Stimulated activated CD8-positive, alpha-beta memory T cell treated with anti-CD3 and anti-CD28 coated beads, Interleukin-12 subunit alpha, Interleukin-12 subunit beta, amount 100 ng/mL, for 24 hours (primary cell): Measurements from ENCODE around the gene HDAC6.

ENCODE experiments used
- DNase-seq: peaks from one replicate; pipeline ENCODE4 v3.0.0-alpha.2; 2020; ENCODE audit errors: extremely low read depth

Gene HDAC6

DNA sequence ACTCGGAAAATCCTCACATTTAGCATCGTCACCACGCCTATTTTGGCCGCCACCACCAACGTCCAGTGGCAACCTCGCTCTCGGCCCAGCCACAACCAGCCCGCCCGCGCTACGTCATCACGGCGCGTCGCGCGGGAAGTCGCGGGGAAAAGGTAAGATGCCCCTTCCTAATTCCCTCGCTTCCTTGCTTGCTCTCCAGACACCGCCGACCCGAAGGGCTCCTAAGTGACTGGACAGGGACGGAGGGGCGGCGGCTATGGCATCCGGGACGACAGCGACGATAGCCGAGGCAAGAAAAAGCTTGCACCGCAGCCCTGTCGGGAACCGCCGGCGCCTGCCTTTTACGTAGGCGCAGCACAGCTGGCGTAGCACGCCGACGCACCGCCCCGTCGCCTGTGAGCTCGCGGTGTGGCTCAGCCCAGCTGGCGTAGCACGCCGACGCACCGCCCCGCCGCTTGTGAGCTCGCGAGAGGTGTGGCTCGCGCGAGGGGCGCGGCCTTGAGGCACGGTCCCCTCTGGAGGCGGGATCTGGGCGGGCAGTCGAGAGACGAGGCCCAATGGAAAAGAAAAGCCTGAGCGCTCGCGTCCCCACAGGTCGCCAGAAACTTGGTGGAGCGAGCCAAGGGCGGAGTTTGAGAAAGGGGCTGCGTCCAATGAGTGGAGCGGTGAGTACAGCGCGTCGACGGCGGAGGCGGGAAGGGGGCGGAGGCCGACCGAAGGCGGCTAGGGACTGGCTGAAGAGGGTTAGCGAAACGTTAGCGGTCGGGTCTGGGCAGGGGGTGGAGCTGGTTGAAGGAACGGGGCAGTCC, at the start of gene HDAC6:
HDAC6 (plus strand) TSS at position 788 of the 809 bp plus-strand sequence. CDS start 626 bp downstream, outside the sequence.
- DNase-seq, result peak; percentile 85

DNA sequence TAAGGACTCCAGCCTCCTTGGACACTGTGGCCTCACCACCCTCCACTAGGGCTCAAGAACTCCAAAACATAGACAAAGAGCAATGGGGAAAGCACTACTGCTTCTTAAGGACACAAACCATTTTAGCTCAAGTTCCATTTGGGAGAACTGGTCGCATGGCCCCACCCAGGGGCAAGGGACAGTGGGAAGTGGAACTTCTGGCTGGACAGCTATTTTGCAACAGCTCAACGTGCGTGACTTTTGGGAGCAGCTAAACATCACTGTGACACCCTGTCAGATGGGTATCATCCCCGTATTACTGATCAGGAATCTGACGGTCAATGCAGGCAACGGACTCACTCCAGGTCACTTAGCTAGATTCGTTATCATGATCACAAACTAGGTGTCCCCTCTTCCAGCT, 49.4 kb upstream of the HDAC6 start:
- no peak for DNase-seq

DNA sequence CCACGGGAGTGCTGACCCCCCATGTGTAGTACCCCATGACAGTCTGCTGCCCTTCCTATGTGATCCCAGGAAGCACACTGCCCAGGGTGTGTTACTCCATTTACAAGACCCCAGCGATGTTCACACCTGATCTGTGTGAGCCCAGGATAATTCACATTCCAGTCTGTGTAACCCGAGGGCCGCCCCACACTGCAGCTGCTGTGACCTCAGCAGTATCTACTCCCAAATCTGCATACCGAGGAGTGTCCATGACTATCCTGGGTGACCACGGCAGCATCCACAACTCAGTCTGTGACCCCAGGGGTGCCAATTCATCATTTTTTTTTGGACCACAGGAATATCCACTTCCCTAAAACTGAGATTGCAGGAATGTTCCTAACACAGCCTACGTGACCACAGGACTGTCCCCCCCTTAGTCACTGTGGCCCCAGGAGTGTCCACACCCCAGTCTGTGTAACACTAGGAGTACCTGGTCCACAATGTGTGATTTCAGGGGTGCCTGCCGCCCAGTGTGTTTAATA, 48.1 kb upstream of the HDAC6 start:
- DNase-seq, result no peak

DNA sequence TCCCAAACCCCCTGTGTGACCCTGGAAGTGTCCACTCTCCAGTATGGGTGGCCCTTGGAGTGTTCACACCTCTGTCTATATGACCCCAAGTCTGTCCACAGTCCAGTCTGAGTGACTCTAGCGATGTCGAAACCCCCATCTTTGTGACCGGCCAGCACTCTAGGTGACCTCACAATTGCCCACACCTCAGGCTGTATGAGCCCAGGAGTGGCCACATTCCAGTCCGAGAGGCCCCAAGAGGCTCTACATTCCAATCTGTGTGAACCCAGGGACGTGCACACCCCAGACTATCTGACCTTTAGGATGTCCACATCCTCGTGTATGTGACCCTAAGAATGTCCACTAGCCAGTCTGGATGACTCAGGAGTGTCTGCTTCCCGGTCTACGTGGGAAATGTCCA, 47.6 kb upstream of the HDAC6 start:
- DNase-seq, result no peak

DNA sequence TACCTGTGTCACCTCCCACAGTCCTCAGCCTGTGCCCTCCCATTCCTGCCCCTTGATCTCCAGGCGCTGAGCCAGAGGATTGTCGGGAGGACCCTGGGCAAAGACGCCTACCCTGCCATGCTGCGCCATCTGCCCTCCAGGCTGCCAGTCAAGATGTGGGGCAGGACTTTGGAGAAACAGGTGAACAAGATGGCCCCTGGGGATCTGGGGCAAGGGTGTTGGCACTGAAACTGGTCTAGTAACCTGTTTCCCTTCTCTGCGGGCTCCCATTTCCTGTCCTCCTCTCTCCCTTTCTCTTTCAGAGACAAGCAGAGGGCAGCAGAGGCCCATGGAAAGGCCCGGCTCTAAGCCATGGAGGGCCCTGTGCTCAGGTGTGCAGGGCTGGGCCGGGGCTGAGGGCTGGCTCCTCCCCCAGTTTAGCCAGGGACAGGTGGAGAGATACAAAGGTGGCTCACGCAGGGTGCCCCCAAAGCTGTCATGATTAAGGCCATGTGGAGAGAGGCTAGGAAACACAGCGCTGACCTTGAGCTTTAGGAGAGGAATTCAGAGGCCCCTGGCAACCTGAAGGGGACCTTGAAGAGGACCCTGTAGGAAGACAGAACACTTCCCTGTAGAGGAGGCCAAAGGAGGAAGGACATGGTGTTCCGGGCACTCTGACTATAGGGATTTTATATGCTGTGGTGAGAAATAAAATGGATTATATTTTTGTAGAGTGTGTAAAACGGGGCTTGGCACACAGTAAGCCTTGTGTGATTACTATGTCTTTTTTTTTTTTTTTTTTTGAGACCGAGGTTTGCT, 40.0 kb upstream of the HDAC6 start, which contains the start of gene GLOD5:
GLOD5 (plus strand) TSS at position 74 of the 798 bp plus-strand sequence; CDS start at position 118, 44 bp downstream.
- no peak for DNase-seq

DNA sequence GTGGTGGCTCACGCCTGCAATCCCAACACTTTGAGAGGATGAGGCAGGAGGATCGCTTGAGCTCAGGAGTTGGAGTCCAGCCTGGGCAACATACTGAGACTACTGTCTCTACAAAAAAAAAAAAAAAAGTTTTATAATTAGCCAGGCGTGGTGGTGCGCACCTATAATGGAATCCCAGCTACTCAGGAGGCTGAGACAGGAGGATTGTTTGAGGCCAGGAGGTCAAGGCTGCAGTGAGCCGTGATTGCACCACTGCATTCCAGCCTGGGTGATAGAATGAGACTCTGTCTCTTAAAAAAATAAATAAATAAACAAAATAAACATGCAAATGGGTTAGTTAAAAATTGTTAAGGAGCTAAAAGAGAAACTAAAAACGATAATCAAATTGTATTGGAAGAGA, 32.6 kb upstream of the HDAC6 start:
- no peak for DNase-seq

DNA sequence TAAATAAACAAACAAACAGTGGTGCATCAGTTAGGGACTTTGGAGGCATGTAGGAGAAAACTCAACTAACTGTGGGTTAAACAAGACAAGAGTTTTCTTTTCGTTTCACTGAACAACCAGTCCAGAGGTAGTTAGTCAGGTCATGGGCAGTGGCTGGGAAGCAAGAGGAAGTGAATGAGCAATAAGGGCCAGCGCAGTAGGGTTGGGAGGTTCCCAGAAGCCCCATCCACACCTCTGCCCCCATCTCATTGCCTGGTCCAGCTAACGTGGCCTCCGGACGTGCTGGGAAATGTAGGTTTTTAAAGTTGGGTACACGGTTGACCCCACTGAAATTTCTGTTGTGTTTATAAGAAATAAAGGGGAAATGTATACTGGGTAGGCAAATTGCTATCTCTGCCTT, 31.6 kb upstream of the HDAC6 start:
- DNase-seq, result no peak

DNA sequence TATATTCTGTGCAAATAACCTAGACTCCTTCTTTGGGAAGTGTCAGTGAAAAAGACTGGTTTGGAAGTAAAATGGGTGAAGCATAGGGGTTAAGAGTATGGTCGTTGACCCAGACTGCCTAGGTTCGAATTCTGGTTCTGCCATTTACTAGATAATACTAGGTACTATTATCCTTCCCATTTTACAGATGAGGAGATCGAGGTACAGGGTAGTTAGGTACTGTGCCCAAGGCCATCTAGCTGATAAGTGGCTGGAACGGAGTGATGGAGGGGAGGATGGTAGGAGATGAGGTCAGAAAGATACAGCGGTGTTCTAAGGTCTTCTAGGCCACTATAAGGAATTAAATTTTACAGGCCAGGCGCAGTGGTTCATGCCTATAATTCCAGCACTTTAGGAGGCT, 29.3 kb upstream of the HDAC6 start:
- DNase-seq, result no peak

DNA sequence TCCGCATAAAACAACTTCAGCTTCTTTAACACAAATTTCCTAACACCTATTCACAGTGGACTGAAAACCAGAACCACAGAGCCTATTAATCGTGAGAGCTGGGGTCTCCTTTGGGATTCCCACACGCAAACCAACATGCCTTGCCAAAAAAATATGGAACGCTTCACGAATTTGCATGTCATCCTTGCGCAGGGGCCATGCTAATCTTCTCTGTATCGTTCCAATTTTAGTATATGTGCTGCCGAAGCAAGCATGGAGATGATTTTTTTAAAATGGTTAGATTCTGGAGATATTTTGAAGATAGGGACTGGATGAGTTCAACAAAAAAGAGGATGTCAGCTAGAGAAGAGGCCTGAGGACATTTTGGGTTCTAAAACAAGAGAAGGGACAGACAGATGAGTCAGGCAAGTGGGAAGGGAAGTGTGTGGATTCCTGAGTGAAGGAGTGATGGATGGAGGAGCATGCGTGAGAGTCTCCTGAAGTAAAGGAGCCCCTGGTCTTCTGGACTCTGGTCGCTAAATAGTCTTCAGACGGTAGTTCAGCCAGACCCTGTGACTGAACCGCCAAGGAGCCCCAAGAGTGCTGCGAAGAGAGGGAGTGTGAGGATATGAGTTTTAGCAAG, 24.9 kb upstream of the HDAC6 start:
- DNase-seq, result no peak

DNA sequence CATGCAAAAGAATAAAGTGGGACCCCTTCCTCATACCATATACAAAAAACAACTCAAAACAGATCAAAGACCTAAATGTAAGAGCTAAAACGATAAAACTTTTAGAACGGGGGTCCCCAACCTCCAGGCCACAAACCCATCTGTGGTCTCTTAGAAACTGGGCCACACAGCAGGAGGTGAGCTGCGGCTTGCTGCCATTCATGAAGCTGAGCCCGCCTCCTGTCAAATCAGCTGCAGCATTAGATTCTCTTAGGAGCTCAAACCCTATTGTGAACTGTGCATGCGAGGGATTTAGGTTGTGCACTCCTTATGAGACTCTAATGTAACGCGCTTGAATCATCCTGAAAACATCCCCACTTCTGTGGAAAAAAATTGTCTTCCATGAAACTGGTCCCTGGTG, 22.5 kb upstream of the HDAC6 start:
- no peak for DNase-seq

DNA sequence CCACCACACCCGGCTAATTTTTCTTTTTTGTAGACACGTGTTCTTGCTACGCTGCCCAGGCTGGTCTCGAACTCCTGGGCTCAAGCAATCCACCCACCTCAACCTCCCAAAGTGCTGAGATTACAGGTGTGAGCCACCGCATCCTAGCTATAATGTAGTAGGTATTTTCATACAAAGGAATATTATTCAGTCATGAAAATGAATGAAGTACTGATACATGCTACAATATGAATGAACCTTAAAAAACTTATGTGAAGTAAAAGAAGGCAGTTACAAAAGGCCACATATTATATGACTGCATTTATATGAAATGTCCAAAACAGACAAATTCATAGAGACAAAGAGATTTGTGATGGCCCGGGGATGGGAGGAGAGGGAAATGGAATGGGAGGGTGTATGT, 20.2 kb upstream of the HDAC6 start:
- DNase-seq, result no peak

DNA sequence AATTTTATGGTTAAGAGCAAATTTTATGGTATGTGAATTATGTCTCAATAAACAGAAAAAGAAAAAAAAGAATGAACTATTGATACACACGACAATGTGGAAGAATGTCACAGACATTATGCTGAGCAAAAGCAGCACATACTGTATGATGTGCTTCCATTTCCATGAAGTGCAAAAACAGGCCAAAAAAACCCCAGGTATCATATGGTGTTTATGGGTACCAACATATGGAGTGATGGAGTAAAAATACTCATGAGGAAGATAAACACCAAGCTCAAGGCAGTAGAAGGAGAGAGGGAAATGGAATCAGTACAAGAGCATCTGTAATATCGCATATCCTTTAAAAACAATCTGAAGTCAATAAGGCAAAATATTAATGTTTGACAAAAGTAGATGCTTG, 19.7 kb upstream of the HDAC6 start:
- DNase-seq, result no peak

DNA sequence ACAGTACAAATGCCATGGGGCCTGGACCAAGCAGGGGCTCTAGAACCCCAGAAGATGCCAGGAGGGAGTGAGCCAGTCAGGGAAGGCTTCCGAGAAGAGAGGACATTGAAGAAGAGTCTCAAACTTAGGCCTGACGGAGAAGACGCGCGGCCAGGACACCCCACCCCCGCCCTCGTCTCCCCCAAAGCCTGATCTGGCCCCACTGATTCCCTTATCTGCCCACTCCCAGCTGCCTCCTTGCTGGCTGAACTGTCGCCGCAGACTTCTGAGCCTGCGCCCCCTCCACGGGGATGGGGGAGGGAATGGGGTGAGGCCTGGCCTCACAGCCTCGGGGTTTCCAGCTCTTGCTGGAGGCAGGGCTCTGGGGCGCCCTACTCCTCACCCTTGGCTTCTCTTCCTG, 19.1 kb upstream of the HDAC6 start:
- DNase-seq, result no peak

DNA sequence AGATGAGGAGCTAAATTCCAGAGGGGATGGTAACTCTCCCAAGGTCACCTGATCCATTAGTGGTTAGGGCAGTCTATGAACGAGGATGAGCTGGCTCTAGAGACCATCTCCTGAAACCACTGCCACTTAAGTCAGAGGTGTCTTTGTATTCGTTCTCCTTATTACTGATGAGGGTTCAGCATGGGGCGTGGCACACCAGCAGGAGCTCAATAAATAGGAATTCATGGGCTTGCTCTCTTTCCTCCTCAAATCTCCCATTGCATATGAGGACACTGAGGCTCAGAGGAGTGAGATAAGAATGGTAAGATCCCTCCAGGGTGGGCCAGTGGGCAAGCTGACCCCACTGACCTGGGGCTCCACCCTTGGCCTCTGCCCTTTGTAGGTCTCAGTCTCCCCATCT, 17.1 kb upstream of the HDAC6 start:
- DNase-seq, result no peak

DNA sequence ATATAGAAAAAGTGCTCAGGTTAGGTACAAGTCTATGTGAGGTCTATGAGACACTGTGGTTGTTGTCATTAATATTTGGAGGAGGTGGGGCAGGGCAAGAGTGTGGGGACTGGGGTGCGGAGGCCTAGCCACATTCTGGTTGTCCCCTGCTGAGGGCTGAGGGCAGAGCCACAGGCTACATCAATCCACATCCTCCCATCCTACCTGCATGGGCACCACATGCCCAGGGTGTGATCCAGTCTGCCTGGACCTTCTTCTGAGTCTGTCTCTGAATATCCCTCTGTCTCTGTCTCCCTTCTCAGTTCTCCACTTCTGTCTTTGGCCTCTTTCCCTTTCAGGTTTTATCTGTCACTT, 16.7 kb upstream of the HDAC6 start:
- no peak for DNase-seq

DNA sequence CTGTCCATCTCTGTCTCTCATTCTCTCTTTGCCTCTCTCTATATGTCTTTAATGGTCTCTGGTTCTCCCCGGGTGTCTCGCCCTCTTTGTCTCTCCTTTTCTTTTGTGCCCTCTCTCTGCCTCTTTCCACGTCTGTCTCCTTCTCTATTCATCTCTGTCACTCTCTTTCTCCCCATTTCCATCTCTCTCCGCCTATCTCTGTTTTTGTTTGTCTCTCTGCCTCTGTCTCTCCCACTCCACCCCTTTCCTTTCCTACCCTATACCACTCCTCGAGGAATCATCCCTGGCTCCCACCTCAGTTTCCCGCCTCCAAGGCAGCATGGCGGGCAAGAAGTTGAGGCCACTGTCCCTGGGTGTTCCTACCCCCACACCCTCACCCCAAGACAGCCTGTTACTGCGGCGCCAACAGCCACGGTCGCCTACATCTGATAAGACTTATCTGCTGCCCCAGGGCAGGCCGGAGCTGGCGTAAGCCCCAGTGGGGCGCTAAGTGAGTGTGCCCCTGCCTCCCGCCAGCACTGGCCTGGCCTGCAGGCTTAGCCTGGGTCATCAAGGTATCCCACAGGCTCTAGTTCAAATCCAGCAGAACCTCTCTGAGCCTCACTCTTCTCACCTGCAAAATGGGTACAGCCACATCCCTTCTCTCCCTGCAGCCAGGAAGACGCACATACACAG, 16.2 kb upstream of the HDAC6 start:
- DNase-seq, result no peak

DNA sequence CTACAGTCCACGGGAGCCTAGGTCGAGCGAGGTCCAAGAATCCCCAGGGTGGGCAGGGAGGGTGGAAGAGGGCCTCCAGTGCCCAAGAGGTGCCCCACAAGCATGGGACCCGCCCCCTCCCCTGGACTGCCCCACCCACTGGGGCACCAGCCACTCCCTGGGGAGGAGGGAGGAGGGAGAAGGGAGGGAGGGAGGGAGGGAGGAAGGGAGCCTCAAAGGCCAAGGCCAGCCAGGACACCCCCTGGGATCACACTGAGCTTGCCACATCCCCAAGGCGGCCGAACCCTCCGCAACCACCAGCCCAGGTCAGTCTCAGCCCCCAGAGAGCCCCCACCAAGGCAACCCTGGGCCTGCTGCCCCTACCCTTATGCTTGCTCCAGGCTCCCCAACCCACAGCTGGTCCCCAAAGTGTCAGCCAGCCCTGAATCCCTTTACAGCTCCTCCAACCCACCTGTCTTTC, 15.5 kb upstream of the HDAC6 start, which contains the start of gene GATA1:
GATA1 (plus strand) TSS at position 250 of the 460 bp plus-strand sequence. CDS start 4,520 bp downstream, outside the sequence.
- no peak for DNase-seq

DNA sequence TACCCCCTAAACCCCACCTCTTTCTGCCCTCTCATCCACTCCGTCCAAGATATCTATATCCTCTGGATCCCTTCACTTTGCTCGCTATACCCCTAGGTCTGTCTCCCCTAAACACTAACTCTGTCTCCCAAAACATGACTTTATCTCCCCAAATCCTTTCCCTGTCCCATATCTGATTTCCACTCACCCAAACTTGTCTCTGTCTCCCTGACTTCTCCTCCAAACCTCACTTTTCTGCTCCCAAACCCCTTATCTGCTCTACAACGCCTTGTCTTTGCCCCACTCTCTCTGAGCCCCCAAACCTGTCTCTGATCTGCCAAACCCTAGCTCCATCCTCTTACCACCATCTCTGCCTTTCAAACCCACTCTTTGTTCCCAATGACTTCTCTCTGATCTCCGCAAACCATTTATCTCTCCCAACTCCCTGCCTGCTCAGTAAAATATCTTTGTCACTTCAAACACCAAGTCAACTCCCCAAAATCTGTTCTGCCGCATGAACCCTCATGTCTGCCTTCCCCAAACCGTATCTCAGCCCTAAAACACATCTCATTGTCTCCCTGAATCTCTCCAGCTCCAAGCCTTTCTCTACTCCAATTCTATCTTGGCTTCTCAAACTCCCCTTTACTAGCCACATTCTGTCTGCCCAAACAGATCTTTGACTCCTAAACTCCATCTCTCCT, 14.9 kb upstream of the HDAC6 start:
- no peak for DNase-seq

DNA sequence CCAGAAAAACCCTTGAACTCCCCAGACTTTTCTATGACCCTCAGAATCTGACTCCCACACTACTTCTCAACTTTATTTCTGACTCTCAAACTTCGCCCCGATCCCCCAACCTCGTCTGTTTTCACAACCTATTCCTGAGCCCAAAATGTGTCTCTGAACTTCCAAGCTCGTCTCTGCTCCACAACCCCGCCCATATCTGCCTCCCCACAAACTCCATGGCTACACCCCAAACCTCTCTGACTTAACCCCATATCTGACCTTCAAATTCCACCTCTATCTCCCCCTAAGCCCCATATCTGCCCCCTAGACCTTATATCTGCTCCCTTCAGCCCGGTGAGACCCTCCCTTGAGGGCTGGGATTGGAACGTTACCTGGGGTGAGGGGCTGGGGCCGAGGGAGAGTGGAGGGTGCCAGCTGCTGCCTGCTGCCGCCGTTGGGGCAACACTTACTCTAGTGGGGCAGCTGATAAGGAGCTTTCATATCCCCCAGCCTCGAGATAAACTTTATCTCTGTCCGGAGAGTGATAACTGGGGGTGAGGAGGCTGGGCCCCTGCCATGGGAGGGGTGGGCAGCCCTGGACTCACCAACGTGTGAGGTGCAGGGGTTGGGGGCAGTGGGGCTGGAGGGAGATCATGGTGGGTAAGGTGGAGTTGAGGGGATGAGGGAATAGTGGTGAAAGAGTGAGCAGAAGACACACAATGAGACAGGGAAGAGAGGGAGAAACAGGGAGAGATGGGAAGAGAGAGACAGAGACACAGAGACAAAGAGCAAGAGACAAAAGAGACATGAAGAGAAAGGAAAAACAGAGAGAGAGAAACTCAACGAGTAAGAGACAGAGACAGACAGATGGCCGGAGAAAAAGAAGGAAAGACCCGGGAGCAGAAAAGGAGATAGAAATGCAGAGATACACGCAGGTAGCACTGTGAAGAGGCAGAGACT, 14.1 kb upstream of the HDAC6 start:
- DNase-seq, result no peak
